ENCODE data around the gene PIP4P1.

GRCh38 chr14:20436363-20436755 is 24.9 kb downstream of the PIP4P1 start:
- TF ChIP-seq POLR2A (IDR thresholded peaks at IDR 0.05; ENCODE audit: low read length): no peak
- TF ChIP-seq GATA1 (IDR thresholded peaks at IDR 0.05; ENCODE audit: low read depth, low read length): no peak
